ENCODE measurements around the gene XAGE1B. TPM values are rescaled to one million over a fixed set of nuclear protein-coding genes. Genes with fewer than 3 reads are reported as not detected.

Gene XAGE1B, protein sequence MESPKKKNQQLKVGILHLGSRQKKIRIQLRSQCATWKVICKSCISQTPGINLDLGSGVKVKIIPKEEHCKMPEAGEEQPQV
- not detected for total RNA-seq

DNA sequence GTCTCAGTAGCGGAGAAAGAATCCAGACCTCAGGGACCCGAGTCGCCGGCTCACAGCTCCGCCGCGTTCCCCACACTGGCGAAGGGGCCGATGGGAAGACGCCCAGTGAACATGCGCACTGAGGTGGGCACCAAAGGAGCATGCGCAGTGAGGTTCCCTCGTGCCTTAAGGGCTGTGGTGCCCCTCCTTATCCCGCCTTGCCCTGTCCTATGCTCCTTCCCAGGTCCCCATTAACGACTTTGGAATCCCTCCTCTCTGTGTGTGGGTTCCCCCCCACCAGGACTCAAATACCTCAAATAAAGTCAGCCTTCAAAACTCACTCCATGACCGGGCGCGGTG is at the start of gene XAGE1B:
TSS of gene XAGE1B (minus strand) at position 77 of the 339 bp plus-strand sequence. CDS start 1,536 bp downstream, outside the sequence.

DNA sequence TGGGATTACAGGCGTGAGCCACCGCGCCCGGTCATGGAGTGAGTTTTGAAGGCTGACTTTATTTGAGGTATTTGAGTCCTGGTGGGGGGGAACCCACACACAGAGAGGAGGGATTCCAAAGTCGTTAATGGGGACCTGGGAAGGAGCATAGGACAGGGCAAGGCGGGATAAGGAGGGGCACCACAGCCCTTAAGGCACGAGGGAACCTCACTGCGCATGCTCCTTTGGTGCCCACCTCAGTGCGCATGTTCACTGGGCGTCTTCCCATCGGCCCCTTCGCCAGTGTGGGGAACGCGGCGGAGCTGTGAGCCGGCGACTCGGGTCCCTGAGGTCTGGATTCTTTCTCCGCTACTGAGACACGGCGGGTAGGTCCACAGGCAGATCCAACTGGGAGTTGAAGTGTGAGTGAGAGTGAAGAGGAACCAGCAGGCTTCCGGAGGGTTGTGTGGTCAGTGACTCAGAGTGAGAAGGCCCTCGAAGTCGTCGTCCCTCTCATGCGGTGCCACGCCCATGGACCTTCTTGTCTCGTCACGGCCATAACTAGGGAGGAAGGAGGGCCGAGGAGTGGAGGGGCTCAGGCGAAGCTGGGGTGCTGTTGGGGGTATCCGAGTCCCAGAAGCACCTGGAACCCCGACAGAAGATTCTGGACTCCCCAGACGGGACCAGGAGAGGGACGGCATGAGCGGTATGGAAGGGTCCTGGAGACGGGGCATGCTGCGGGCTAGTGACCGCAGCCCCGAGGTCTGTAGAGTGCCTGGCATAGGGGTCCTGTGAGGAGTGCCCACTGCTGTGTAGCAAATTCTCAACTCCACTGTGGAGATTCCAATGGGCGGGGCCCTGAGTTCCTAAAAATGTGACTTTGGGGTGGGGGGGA is 21.1 kb downstream of the XAGE1B start, which contains the start of gene XAGE1A:
TSS of gene XAGE1A (plus strand) at position 264 of the 874 bp plus-strand sequence. CDS start 1,554 bp downstream, outside the sequence.

Other genes with a start within 250 kb of the XAGE1B start
- gene XAGE2, start 148.0 kb downstream of the XAGE1B start, total RNA-seq, result not detected
- gene XAGE1A, start 21.3 kb downstream of the XAGE1B start, total RNA-seq, result not detected
- not detected for gene SSX7, start 137.8 kb upstream of the XAGE1B start, total RNA-seq
- gene SSX2, start 190.1 kb upstream of the XAGE1B start, total RNA-seq, result not detected
- gene SSX2B, start 234.2 kb upstream of the XAGE1B start, total RNA-seq, result not detected